ENCODE measurements around the gene CARMIL1.

CARMIL1 gene

GRCh38 chr6:25447570-25447929 is 168.4 kb downstream of the CARMIL1 start:
- no peak overlapping the region for H3K4me3 ChIP-seq (ENCODE audit: control insufficient read depth, low read depth, low read length)
- no peak for DNase-seq (ENCODE audit: low read depth)
- no peak for TF ChIP-seq CTCF (IDR thresholded peaks at IDR 0.05; ENCODE audit: control insufficient read depth, insufficient read depth, low read depth, low read length, missing control alignments)

- no peak for DNase-seq (ENCODE audit: low read depth)
- TF ChIP-seq CTCF (IDR thresholded peaks at IDR 0.05; ENCODE audit: control insufficient read depth, insufficient read depth, low read depth, low read length, missing control alignments): no peak
- H3K4me3 ChIP-seq (ENCODE audit: control insufficient read depth, low read depth, low read length): no peak overlapping the region
These were observed 169.9 kb downstream of the CARMIL1 start for GRCh38 chr6:25448965-25449538.

- DNase-seq (ENCODE audit: low read depth): no peak
- no peak overlapping the region for H3K4me3 ChIP-seq (ENCODE audit: control insufficient read depth, low read depth, low read length)
- no peak for TF ChIP-seq CTCF (IDR thresholded peaks at IDR 0.05; ENCODE audit: control insufficient read depth, insufficient read depth, low read depth, low read length, missing control alignments)
These were observed 170.6 kb downstream of the CARMIL1 start for GRCh38 chr6:25449774-25450173.

GRCh38 chr6:25450469-25451198 is 171.5 kb downstream of the CARMIL1 start:
- TF ChIP-seq CTCF (IDR thresholded peaks at IDR 0.05; ENCODE audit: control insufficient read depth, insufficient read depth, low read depth, low read length, missing control alignments): no peak
- H3K4me3 ChIP-seq (ENCODE audit: control insufficient read depth, low read depth, low read length): no peak overlapping the region
- DNase-seq (ENCODE audit: low read depth): no peak

- no peak for DNase-seq (ENCODE audit: low read depth)
- no peak for TF ChIP-seq CTCF (IDR thresholded peaks at IDR 0.05; ENCODE audit: control insufficient read depth, insufficient read depth, low read depth, low read length, missing control alignments)
- H3K4me3 ChIP-seq (ENCODE audit: control insufficient read depth, low read depth, low read length): no peak overlapping the region
These were observed 172.9 kb downstream of the CARMIL1 start for GRCh38 chr6:25452031-25452430.

- DNase-seq (ENCODE audit: low read depth): no peak
- H3K4me3 ChIP-seq (ENCODE audit: control insufficient read depth, low read depth, low read length): no peak overlapping the region
These were observed 174.1 kb downstream of the CARMIL1 start for GRCh38 chr6:25453288-25453687.

More at GRCh38 chr6:25453288-25453687, 174.1 kb downstream of the CARMIL1 start:
- no peak for TF ChIP-seq CTCF (IDR thresholded peaks at IDR 0.05; ENCODE audit: control insufficient read depth, insufficient read depth, low read depth, low read length, missing control alignments)

All from AG09309 (cell line).